ENCODE measurements around the gene UNC50. TPM values are rescaled to one million over a fixed set of nuclear protein-coding genes. Genes with fewer than 3 reads are reported as not detected.
A peak's percentile ranks its signal among the peaks of the same experiment; 100 is the strongest.
"Not testable (repeated sequence)": the region's sequence is repeated elsewhere in the genome, so short reads cannot be mapped to it uniquely, and the experiment has no call there.

The UNC50 gene
- total RNA-seq, 1 donor from 2014 or later: 52.9 TPM

DNA sequence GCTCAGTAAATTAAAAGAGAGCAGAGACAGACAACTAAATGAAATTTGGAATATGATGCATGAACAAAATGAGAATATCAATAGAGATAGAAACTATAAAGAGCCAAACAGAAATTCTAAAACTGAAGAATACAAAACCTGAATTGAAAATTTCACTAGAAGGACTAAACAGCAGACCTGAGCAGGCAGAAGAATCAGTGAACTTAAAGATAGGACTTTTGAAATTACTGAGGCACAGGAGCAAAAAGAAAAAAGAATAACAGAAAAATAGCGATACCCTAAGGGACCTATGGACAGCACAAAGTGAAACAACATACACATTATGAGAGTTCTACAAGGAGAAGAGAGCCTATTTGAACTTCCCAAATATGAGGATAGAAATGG is 41.6 kb downstream of the UNC50 start:
- H3K4me3 ChIP-seq (ENCODE audit: low read depth, low read length): no peak overlapping the region
- H3K36me3 ChIP-seq (ENCODE audit: control insufficient read depth, insufficient read depth, low read length): no peaks in the 10 kb centered on the region
- DNase-seq (ENCODE audit: low read depth): no peak
- TF ChIP-seq, protein P1, sequence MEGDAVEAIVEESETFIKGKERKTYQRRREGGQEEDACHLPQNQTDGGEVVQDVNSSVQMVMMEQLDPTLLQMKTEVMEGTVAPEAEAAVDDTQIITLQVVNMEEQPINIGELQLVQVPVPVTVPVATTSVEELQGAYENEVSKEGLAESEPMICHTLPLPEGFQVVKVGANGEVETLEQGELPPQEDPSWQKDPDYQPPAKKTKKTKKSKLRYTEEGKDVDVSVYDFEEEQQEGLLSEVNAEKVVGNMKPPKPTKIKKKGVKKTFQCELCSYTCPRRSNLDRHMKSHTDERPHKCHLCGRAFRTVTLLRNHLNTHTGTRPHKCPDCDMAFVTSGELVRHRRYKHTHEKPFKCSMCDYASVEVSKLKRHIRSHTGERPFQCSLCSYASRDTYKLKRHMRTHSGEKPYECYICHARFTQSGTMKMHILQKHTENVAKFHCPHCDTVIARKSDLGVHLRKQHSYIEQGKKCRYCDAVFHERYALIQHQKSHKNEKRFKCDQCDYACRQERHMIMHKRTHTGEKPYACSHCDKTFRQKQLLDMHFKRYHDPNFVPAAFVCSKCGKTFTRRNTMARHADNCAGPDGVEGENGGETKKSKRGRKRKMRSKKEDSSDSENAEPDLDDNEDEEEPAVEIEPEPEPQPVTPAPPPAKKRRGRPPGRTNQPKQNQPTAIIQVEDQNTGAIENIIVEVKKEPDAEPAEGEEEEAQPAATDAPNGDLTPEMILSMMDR (IDR thresholded peaks at IDR 0.05; ENCODE audit: insufficient read depth, low read length, severe bottlenecking): no peak
- no peak for FAIRE-seq
- H3K27me3 ChIP-seq (ENCODE audit: control insufficient read depth, insufficient read depth, low read length): no peaks in the 10 kb centered on the region

DNA sequence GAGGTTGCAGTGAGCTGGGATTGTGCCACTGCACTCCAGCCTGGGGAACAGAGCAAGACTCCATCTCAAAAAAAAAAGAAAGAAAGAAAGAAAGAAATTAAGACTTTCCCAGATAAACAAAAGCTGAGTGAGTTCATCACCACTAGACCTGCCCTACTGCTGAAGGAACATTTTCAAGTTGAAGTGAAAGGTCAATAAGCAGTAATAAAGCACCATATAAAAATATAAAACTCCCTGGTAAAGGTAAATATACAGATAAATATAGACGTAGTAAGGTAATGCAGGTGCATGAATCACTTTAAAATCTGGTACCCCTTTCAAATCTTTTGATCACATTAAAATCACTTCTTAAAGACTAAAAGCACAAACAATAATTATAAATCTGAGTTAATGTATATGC is 42.6 kb downstream of the UNC50 start:
- TF ChIP-seq, protein P1 (IDR thresholded peaks at IDR 0.05; ENCODE audit: insufficient read depth, low read length, severe bottlenecking): no peak
- DNase-seq (ENCODE audit: low read depth): no peak
- Histone ChIP-seq H3K4me3 (ENCODE audit: low read depth, low read length) (no peak overlapping the region), H3K36me3 (ENCODE audit: control insufficient read depth, insufficient read depth, low read length) (no peaks in the 10 kb centered on the region), H3K27me3 (ENCODE audit: control insufficient read depth, insufficient read depth, low read length) (no peaks in the 10 kb centered on the region)
- no peak for FAIRE-seq

- DNase-seq (ENCODE audit: low read depth) (no peak), FAIRE-seq (no peak)
- TF ChIP-seq, protein P1 (IDR thresholded peaks at IDR 0.05; ENCODE audit: insufficient read depth, low read length, severe bottlenecking): no peak
These were observed 46.5 kb downstream of the UNC50 start for GRCh38 chr2:98654699-98655495.

DNA sequence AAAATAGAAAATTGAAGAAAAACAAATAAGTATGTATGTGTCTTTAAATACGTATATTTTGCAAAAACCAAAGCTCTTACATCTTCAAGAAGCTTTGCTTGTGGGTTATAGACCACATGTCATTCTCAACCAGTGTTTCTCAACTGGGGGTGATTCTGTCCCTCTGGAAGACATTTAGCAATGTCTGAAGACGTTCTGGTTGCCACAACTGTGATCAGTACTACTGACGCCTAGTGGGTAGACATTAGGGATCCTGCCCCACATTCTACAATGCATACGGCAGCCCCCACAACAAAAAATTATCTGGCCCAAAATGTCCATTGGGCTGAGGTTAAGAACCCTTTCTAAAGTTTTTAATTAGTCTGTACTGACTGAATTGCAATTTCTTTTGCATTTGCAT is 48.4 kb downstream of the UNC50 start:
- TF ChIP-seq, protein P1 (IDR thresholded peaks at IDR 0.05; ENCODE audit: insufficient read depth, low read length, severe bottlenecking): no peak
- FAIRE-seq: no peak
- no peak for DNase-seq (ENCODE audit: low read depth)
- no peaks in the 10 kb centered on the region for H3K27me3 ChIP-seq (ENCODE audit: control insufficient read depth, insufficient read depth, low read length)
- no peak overlapping the region for H3K4me3 ChIP-seq (ENCODE audit: low read depth, low read length)
- H3K36me3 ChIP-seq (ENCODE audit: control insufficient read depth, insufficient read depth, low read length): no peaks in the 10 kb centered on the region

More at GRCh38 chr2:98654699-98655495, 46.5 kb downstream of the UNC50 start:
- Histone ChIP-seq H3K4me3 (ENCODE audit: low read depth, low read length) (no peak overlapping the region), H3K36me3 (ENCODE audit: control insufficient read depth, insufficient read depth, low read length) (no peaks in the 10 kb centered on the region), H3K27me3 (ENCODE audit: control insufficient read depth, insufficient read depth, low read length) (no peaks in the 10 kb centered on the region)

GRCh38 chr2:98658816-98659490 is 50.6 kb downstream of the UNC50 start:
- no peaks in the 10 kb centered on the region for H3K36me3 ChIP-seq (ENCODE audit: control insufficient read depth, insufficient read depth, low read length)
- FAIRE-seq: no peak
- H3K27me3 ChIP-seq (ENCODE audit: control insufficient read depth, insufficient read depth, low read length): no peaks in the 10 kb centered on the region
- DNase-seq (ENCODE audit: low read depth): peak; percentile 60
- H3K4me3 ChIP-seq (ENCODE audit: low read depth, low read length): no peak overlapping the region
- TF ChIP-seq, protein P1 (IDR thresholded peaks at IDR 0.05; ENCODE audit: insufficient read depth, low read length, severe bottlenecking): no peak

DNA sequence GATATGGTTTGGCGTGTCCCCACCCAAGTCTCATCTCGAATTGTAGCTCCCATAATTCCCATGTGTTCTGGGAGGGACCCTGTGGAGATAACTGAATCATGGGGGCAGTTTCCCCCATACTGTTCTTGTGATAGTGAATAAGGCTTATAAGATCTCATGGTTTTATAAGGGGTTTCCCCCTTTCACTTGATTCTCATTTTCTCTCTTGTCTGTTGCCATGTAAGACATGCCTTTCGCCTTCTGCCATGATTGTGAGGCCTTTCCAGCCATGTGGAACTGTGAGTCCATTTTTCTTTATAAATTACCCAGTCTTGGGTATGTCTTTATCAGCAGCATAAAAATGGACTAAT is 51.1 kb downstream of the UNC50 start:
- H3K36me3 ChIP-seq (ENCODE audit: control insufficient read depth, insufficient read depth, low read length); DNase-seq (ENCODE audit: low read depth); H3K27me3 ChIP-seq (ENCODE audit: control insufficient read depth, insufficient read depth, low read length); H3K4me3 ChIP-seq (ENCODE audit: low read depth, low read length); FAIRE-seq: not testable (repeated sequence)
